Testis (tissue), 2 donors: ENCODE data around the gene CORT.

Experiments used
- CTCF ChIP-seq, 3 experiments: fragments of 450-650 bp in 2 of 3; fragments of 200-600 bp in 1 of 3; sonication (generic) in 1 of 3; IDR thresholded peaks; one replicate each; pipeline ENCODE4 v1.5.1; 2016 to 2019; ENCODE audit warnings: antibody characterized with exemption in 3 of 3, mild to moderate bottlenecking in 2 of 3, moderate library complexity in 1 of 3
- POLR2A ChIP-seq: fragments of 450-650 bp; IDR thresholded peaks from one replicate; pipeline ENCODE4 v1.6.1; 2017; ENCODE audit warnings: antibody characterized with exemption, mild to moderate bottlenecking, moderate library complexity

DNA sequence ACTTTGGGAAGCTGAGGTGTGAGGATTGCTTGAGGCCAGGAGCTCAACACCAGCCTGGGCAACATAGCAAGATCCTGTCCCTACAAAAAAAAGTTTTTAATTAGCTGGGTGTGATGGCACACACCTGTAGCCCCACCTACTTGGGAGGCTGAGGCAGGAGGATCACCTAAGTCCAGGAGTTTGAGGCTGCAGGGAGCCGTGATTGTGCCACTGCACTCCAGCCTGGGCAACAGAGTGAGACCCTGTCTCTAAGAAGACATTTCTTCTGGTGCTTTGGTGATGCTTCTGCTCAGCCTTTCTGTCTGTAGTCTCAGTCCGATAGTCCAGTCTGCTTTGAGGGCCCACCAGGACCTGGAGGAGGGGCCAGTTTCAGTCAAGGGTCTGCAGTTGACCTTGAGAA is 42.6 kb upstream of the CORT start:
- TF ChIP-seq POLR2A (no peak), CTCF (IDR thresholded peaks at IDR 0.05) (no peak)
